K562 (cell line): Measurements from ENCODE around the gene GIGYF2.

Experiments
- BRF1 ChIP-seq: IDR thresholded peaks from 3 replicates; pipeline ENCODE4 v1.6.1; 2011; ENCODE audit warnings: borderline replicate concordance, mild to moderate bottlenecking; ENCODE audit not compliant: insufficient read length; ENCODE audit errors: extremely low read depth
- HIVEP1 ChIP-seq: fragments of 250-450 bp; sonication (Bioruptor Pico); IDR thresholded peaks from 2 replicates; pipeline ENCODE4 v1.4.0; 2020; ENCODE audit warnings: mild to moderate bottlenecking
- TBL1XR1 ChIP-seq, 2 experiments: IDR thresholded peaks; 2 replicates each; pipeline ENCODE4 v1.6.1; 2012; ENCODE audit warnings: improper control_type of control experiment in 2 of 2, low read length in 2 of 2, mild to moderate bottlenecking in 1 of 2
- TEAD4 ChIP-seq, 2 experiments: sonication (generic) in 1 of 2; formaldehyde crosslinking in 1 of 2; IDR thresholded peaks; 2 replicates each; pipeline versions ENCODE4 v1.6.1 to v1.8.0; 2012 to 2022; ENCODE audit warnings: borderline replicate concordance in 1 of 2, inconsistent platforms in 1 of 2, low read length in 1 of 2, mild to moderate bottlenecking in 1 of 2, missing genetic modification reagents in 1 of 2

GRCh38 chr2:232749331-232749730 lies 52.2 kb downstream of the GIGYF2 start:
- TF ChIP-seq TBL1XR1 (IDR thresholded peaks at IDR 0.05; ENCODE audit: low read length in 2 of 2) (no peak), HIVEP1 (no peak), TEAD4 (IDR thresholded peaks at IDR 0.05; ENCODE audit: low read length) (no peak), TEAD4 (CRISPR knock-in tag; IDR thresholded peaks at IDR 0.05; ENCODE audit: borderline replicate concordance) (no peak), BRF1 (no peak)
